ENCODE data around the gene TMEM176B. TPM values are rescaled to one million over a fixed set of nuclear protein-coding genes. Genes with fewer than 3 reads are reported as not detected.

The TMEM176B gene
- total and polyA plus RNA-seq, 2 donors (not counting 1 experiment from before 2014, with no cell fraction given), result 0.25 to 1.4 TPM

DNA sequence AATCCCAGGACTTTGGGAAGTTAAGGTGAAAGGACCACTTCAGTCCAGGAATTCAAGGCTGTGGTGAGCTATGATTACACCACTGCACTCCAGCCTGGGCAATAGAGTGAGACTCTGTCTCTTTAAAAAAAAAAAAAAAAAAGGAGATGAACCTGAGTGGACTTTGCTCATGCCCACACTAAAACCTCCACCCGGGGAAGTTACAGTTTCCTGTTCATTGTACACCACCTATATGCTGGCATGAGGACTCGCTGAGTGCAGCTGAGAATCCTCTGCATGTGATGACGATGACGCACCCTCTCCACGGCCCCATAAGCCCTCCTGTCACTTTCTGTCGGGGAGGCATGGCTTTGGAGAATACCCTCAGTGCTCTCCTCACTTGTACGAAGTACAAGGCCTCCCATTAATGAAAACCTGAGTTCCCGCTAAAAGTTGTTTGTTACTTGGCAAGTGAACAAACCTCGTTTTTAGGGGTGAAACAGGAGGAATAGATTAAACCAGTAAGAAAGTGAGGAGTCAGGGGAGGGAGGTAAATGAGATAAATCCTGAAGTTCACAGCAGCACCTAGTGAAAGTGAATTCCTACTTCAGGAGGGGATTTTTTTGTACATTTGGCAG, 15.9 kb downstream of the TMEM176B start:
- H3K9ac ChIP-seq (ENCODE audit: low read length), result no peak overlapping the region
- Mint-ChIP-seq H3K27ac (no peak overlapping the region), H3K27me3 (peaks cover 15% of the 10 kb centered on the region), H3K4me1 (peaks cover 8% of the 10 kb centered on the region), H3K9me3 (ENCODE audit: insufficient read depth) (no peaks in the 10 kb centered on the region), H3K4me3 (no peak overlapping the region)
- 70% methylated on average over 7 of the region's 9 CpGs for WGBS (ENCODE audit: insufficient coverage)
- ATAC-seq (ENCODE audit: low read depth), result no peak
- intact Hi-C loops (cut with micrococcal nuclease), result no loop called here
- no peaks in the 10 kb centered on the region for H3K9me3 ChIP-seq (ENCODE audit: control extremely low read depth in 1 of 3, control insufficient read depth in 2 of 3, insufficient read depth in 1 of 3, low read length in 2 of 3)
- DNase-seq, result no peak
- H3K4me3 ChIP-seq (ENCODE audit: control extremely low read depth in 1 of 5, extremely low read depth in 1 of 5, insufficient read depth in 1 of 5, low read depth in 2 of 5, low read length in 4 of 5), result no peak overlapping the region
- no peaks in the 10 kb centered on the region for H3K36me3 ChIP-seq (replicated peaks in 1 of 2; ENCODE audit: control extremely low read depth in 1 of 2, control insufficient read depth in 1 of 2, extremely low read depth in 1 of 2, insufficient read depth in 2 of 2, low read length in 1 of 2)
- H3K79me2 ChIP-seq (ENCODE audit: control insufficient read depth, insufficient read depth, low read length), result no peaks in the 10 kb centered on the region
- no peak overlapping the region for H3K4me2 ChIP-seq (replicated peaks; ENCODE audit: low read depth, low read length, poor library complexity, severe bottlenecking)
- TF ChIP-seq, protein P1, sequence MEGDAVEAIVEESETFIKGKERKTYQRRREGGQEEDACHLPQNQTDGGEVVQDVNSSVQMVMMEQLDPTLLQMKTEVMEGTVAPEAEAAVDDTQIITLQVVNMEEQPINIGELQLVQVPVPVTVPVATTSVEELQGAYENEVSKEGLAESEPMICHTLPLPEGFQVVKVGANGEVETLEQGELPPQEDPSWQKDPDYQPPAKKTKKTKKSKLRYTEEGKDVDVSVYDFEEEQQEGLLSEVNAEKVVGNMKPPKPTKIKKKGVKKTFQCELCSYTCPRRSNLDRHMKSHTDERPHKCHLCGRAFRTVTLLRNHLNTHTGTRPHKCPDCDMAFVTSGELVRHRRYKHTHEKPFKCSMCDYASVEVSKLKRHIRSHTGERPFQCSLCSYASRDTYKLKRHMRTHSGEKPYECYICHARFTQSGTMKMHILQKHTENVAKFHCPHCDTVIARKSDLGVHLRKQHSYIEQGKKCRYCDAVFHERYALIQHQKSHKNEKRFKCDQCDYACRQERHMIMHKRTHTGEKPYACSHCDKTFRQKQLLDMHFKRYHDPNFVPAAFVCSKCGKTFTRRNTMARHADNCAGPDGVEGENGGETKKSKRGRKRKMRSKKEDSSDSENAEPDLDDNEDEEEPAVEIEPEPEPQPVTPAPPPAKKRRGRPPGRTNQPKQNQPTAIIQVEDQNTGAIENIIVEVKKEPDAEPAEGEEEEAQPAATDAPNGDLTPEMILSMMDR (IDR thresholded peaks at IDR 0.05), result no peak
- no peak for TF ChIP-seq EZH2 (IDR thresholded peaks at IDR 0.05; ENCODE audit: borderline replicate concordance, insufficient read depth, low read depth, low read length, poor library complexity, severe bottlenecking)
- H2AFZ ChIP-seq (ENCODE audit: insufficient read depth, low read depth, low read length, poor library complexity, severe bottlenecking), result no peak overlapping the region
- H3K4me1 ChIP-seq (ENCODE audit: control insufficient read depth in 2 of 2, insufficient read depth in 2 of 2, low read length in 2 of 2), result peaks cover 0 to 8% of the 10 kb centered on the region in 2 donors
- no peak overlapping the region for H3K27ac ChIP-seq (ENCODE audit: low read length in 2 of 2)
- H3K27me3 ChIP-seq (replicated peaks in 1 of 4; ENCODE audit: control extremely low read depth in 1 of 4, control insufficient read depth in 3 of 4, insufficient read depth in 4 of 4, low read length in 3 of 4), result no peaks in the 10 kb centered on the region
- no peaks in the 10 kb centered on the region for H4K20me1 ChIP-seq (ENCODE audit: control insufficient read depth, insufficient read depth, low read length, poor library complexity, severe bottlenecking)
- POLR2A ChIA-PET, result no interaction called here
- CTCF ChIA-PET, result interaction anchor here (0.6 to 0.7 kb wide), 2 partner anchors 12 to 301 kb away, joined by 3 read pairs; no protein-coding TSS in a partner anchor

DNA sequence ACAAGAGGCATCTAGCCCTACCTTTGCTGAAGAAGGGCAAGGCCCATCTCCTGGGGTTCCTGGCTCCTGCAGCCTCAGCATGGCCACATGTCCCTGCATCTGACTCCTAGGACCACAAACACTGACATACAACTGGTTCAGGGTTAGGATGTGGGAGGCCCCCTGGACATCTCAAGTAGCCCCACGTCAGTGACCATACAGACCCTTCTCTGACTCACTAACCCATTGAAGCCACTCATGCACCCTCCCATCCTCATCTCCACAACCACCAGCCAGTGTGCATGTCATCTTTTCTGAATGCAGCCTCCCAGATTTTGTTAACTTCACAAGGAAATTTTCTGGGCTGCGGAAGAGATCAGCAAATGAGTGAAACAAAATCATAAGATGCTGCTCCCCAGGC, 18.2 kb downstream of the TMEM176B start:
- Histone ChIP-seq H3K36me3 (replicated peaks in 1 of 2; ENCODE audit: control extremely low read depth in 1 of 2, control insufficient read depth in 1 of 2, extremely low read depth in 1 of 2, insufficient read depth in 2 of 2, low read length in 1 of 2) (no peaks in the 10 kb centered on the region), H4K20me1 (ENCODE audit: control insufficient read depth, insufficient read depth, low read length, poor library complexity, severe bottlenecking) (no peaks in the 10 kb centered on the region), H3K4me1 (ENCODE audit: control insufficient read depth in 2 of 2, insufficient read depth in 2 of 2, low read length in 2 of 2) (no peaks in the 10 kb centered on the region), H3K79me2 (ENCODE audit: control insufficient read depth, insufficient read depth, low read length) (no peaks in the 10 kb centered on the region), H3K27me3 (replicated peaks in 1 of 4; ENCODE audit: control extremely low read depth in 1 of 4, control insufficient read depth in 3 of 4, insufficient read depth in 4 of 4, low read length in 3 of 4) (no peaks in the 10 kb centered on the region), H3K27ac (ENCODE audit: low read length in 2 of 2) (no peak overlapping the region), H3K4me3 (ENCODE audit: control extremely low read depth in 1 of 5, extremely low read depth in 1 of 5, insufficient read depth in 1 of 5, low read depth in 2 of 5, low read length in 4 of 5) (no peak overlapping the region), H3K9me3 (ENCODE audit: control extremely low read depth in 1 of 3, control insufficient read depth in 2 of 3, insufficient read depth in 1 of 3, low read length in 2 of 3) (no peaks in the 10 kb centered on the region), H3K4me2 (replicated peaks; ENCODE audit: low read depth, low read length, poor library complexity, severe bottlenecking) (no peak overlapping the region), H2AFZ (ENCODE audit: insufficient read depth, low read depth, low read length, poor library complexity, severe bottlenecking) (no peak overlapping the region), H3K9ac (ENCODE audit: low read length) (no peak overlapping the region)
- no peaks in the 10 kb centered on the region for H3K9me3 Mint-ChIP-seq (ENCODE audit: insufficient read depth)
- H3K4me3 Mint-ChIP-seq, result no peak overlapping the region
- ATAC-seq (ENCODE audit: low read depth), result no peak
- no peak for TF ChIP-seq EZH2 (IDR thresholded peaks at IDR 0.05; ENCODE audit: borderline replicate concordance, insufficient read depth, low read depth, low read length, poor library complexity, severe bottlenecking)
- TF ChIP-seq, protein P1 (IDR thresholded peaks at IDR 0.05), result no peak
- no peak for DNase-seq
- ChIA-PET POLR2A (no interaction called here), CTCF (no interaction called here)
- no peaks in the 10 kb centered on the region for H3K4me1 Mint-ChIP-seq
- intact Hi-C loops (cut with micrococcal nuclease), result no loop called here
- H3K27ac Mint-ChIP-seq, result no peak overlapping the region
- 82% methylated on average over 2 of the region's 2 CpGs for WGBS (ENCODE audit: insufficient coverage)
- H3K27me3 Mint-ChIP-seq, result peaks cover 15% of the 10 kb centered on the region

Data from B cell (primary cell).